ENCODE results near the gene TBX2. TPM values are rescaled to one million over a fixed set of nuclear protein-coding genes. Genes with fewer than 3 reads are reported as not detected.

The TBX2 gene
- total and polyA plus RNA-seq, 2 of the 13 experiments (the other 11 are each of a cell fraction or from before 2014, with no cell fraction given), result 2.8 to 15.3 TPM

DNA sequence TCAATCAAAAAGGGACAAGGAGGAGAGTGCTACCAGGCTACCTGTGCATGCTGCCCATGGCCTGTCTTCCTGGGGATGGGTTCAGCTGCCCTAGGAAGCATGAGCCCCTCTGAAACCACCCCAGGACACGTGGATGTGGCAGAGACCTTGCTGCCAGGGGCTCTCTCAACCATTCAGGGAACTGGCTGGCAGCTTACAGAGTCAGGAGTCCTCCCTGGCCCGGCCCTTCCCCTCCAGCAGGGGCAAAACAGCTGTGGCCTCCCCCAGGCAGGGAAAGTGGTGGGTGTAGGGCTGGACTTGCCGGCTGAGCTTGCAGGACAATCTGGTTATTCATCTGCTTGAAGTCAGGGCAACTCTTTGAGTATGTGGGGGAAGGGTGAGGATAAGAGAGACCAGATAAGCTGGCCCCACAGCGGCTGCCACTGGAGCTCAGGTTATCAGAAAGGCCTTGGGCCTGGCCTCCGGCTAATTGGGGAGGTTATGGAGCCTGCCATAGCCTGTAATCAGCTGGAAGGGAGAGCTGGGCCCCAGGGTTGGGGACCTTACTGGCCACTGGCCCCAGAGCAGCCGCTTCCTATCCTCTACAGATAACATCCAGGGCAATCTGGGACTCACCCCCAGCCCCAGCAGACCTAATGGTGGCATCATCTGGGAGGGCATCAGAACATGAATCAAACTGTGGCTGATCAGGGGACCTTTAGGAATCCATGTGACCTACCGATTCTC, 5.6 kb upstream of the TBX2 start (continued):
- TF ChIP-seq REST (IDR thresholded peaks at IDR 0.05; ENCODE audit: borderline replicate concordance in 1 of 2, low read depth in 1 of 2, low read length in 2 of 2) (no peak), TRIM22 (IDR thresholded peaks at IDR 0.05) (no peak), POLR2AphosphoS5 (IDR thresholded peaks at IDR 0.05; ENCODE audit: low read depth, low read length) (no peak), MYC (CRISPR knock-in tag; IDR thresholded peaks at IDR 0.05; ENCODE audit: borderline replicate concordance) (peak; percentile 27; the same call in 1 of the 2 replicates), MAFG (CRISPR knock-in tag; IDR thresholded peaks at IDR 0.05) (no peak), E2F2 (CRISPR knock-in tag; IDR thresholded peaks at IDR 0.05; ENCODE audit: borderline replicate concordance) (no peak), ZNF557 (CRISPR knock-in tag; IDR thresholded peaks at IDR 0.05) (peak; percentile 93; the same call in 1 of the 2 replicates), POGK (CRISPR knock-in tag; conservative IDR thresholded peaks at IDR 0.05) (peak; percentile 57; the same call in 1 of the 2 replicates), ZBTB2 (CRISPR knock-in tag; IDR thresholded peaks at IDR 0.05; ENCODE audit: low read depth) (no peak), ZNF367 (CRISPR knock-in tag; IDR thresholded peaks at IDR 0.05; ENCODE audit: borderline replicate concordance) (no peak), ZNF33B (CRISPR knock-in tag; IDR thresholded peaks at IDR 0.05) (no peak), NCOA1 (CRISPR knock-in tag; IDR thresholded peaks at IDR 0.05) (0 out of 2 replicates have a peak, but pooled peaks have one; percentile 72), NFKBIZ (CRISPR knock-in tag; IDR thresholded peaks at IDR 0.05) (no peak), ZFP1 (CRISPR knock-in tag; IDR thresholded peaks at IDR 0.05) (peak; percentile 87), ZNF234 (CRISPR knock-in tag; conservative IDR thresholded peaks at IDR 0.05) (no peak), ZNF530 (CRISPR knock-in tag; IDR thresholded peaks at IDR 0.05; ENCODE audit: low read depth) (no peak), BHLHE40 (IDR thresholded peaks at IDR 0.05; ENCODE audit: low read length) (no peak), NR1H2 (CRISPR knock-in tag; IDR thresholded peaks at IDR 0.05; ENCODE audit: borderline replicate concordance, low read depth) (0 out of 2 replicates have a peak, but pooled peaks have one; percentile 47), ZBTB3 (CRISPR knock-in tag; IDR thresholded peaks at IDR 0.05; ENCODE audit: borderline replicate concordance, low read depth) (no peak)
- TF ChIP-seq, protein P1, sequence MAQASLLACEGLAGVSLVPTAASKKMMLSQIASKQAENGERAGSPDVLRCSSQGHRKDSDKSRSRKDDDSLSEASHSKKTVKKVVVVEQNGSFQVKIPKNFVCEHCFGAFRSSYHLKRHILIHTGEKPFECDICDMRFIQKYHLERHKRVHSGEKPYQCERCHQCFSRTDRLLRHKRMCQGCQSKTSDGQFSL (CRISPR knock-in tag; IDR thresholded peaks at IDR 0.05), result peak; percentile 80; the same call in 1 of the 2 replicates
